GM23248 (cell line): Measurements from ENCODE around the gene PRKCA. TPM values are rescaled to one million over a fixed set of nuclear protein-coding genes. Genes with fewer than 3 reads are reported as not detected.

Experiments
- DNase-seq: peaks from one replicate; pipeline ENCODE4 v3.0.0-alpha.2; 2015
- H2AFZ ChIP-seq: fragments of 200-600 bp; sonication (generic); 2 replicates; pipeline ENCODE4 v1.6.1; 2016; ENCODE audit warnings: antibody characterized with exemption
- H3F3A ChIP-seq: fragments of 200-600 bp; sonication (generic); 2 replicates; pipeline ENCODE4 v1.6.1; 2016; ENCODE audit warnings: mild to moderate bottlenecking, antibody characterized with exemption, mixed run types; ENCODE audit not compliant: insufficient read depth
- H3K27ac ChIP-seq: fragments of 200-600 bp; sonication (generic); 2 replicates; pipeline ENCODE4 v1.5.1; 2016; ENCODE audit warnings: mild to moderate bottlenecking
- H3K27me3 ChIP-seq: fragments of 200-600 bp; sonication (generic); replicated peaks from 2 replicates; pipeline ENCODE4 v1.6.1; 2016; ENCODE audit warnings: mild to moderate bottlenecking; ENCODE audit not compliant: insufficient read depth
- H3K36me3 ChIP-seq: fragments of 200-600 bp; sonication (generic); 2 replicates; pipeline ENCODE4 v1.6.1; 2016; ENCODE audit warnings: low read depth, mild to moderate bottlenecking
- H3K4me1 ChIP-seq: fragments of 200-600 bp; sonication (generic); 2 replicates; pipeline ENCODE4 v1.6.1; 2016; ENCODE audit warnings: mild to moderate bottlenecking; ENCODE audit not compliant: insufficient read depth
- H3K4me2 ChIP-seq: fragments of 200-600 bp; sonication (generic); one replicate; pipeline ENCODE4 v1.6.1; 2016; ENCODE audit warnings: mild to moderate bottlenecking; ENCODE audit not compliant: unreplicated experiment
- H3K4me3 ChIP-seq: fragments of 200-600 bp; sonication (generic); 2 replicates; pipeline ENCODE4 v1.5.1; 2016; ENCODE audit warnings: mild to moderate bottlenecking
- H3K79me2 ChIP-seq: fragments of 200-600 bp; sonication (generic); 2 replicates; pipeline ENCODE4 v1.6.1; 2016; ENCODE audit warnings: mild to moderate bottlenecking; ENCODE audit not compliant: insufficient read depth
- H3K9ac ChIP-seq: fragments of 200-600 bp; sonication (generic); 2 replicates; pipeline ENCODE4 v1.6.1; 2016; ENCODE audit warnings: mild to moderate bottlenecking
- H3K9me2 ChIP-seq: fragments of 200-600 bp; sonication (generic); 2 replicates; pipeline ENCODE4 v1.6.1; 2016; ENCODE audit warnings: mixed run types, mild to moderate bottlenecking, moderate library complexity; ENCODE audit not compliant: insufficient read depth
- H3K9me3 ChIP-seq: fragments of 200-600 bp; sonication (generic); one replicate; pipeline ENCODE4 v1.6.1; 2017; ENCODE audit warnings: low read depth
- H4K20me1 ChIP-seq: fragments of 200-600 bp; sonication (generic); 2 replicates; pipeline ENCODE4 v1.6.0; 2016; ENCODE audit not compliant: insufficient read depth
- EZH2 ChIP-seq: fragments of 200-600 bp; sonication (generic); IDR thresholded peaks from 2 replicates; pipeline ENCODE4 v1.6.1; 2018; ENCODE audit warnings: antibody characterized with exemption, mild to moderate bottlenecking; ENCODE audit not compliant: insufficient read depth, poor library complexity, severe bottlenecking
- EZH2phosphoT487 ChIP-seq: fragments of 200-600 bp; sonication (generic); IDR thresholded peaks from 2 replicates; pipeline ENCODE4 v1.6.1; 2018; ENCODE audit warnings: antibody characterized with exemption, moderate library complexity, mild to moderate bottlenecking, low read depth; ENCODE audit not compliant: insufficient read depth
- WGBS, 2 experiments: methylation state at CpG; one replicate each; pipeline ENCODE4 v1.1.6; 2015 to 2017; ENCODE audit warnings: low lambda C conversion rate in 2 of 2, low coverage in 1 of 2; ENCODE audit errors: missing lambda C conversion rate in 2 of 2; 5-methylcytosine and 5-hydroxymethylcytosine counted together
- in situ Hi-C: fragments of 300-500 bp; cut with MboI; formaldehyde crosslinking; loops from 2 replicates; pipeline ENCODE4 v1.15.0; 2020
- polyA plus RNA-seq: library from polyadenylated mRNA; unstranded; fragments of >200 nt; fragmentation: Nextera tagmentation; extraction: Ambion mirVana; gene quantifications from 2 replicates; pipeline ENCODE4 v1.2.1, GENCODE V29; 2016
- total RNA-seq: library from RNA; depleted of rRNA; stranded (reverse); fragments of >200 nt; shearing (Covaris generic); gene quantifications from 2 replicates; pipeline ENCODE4 v1.2.3, GENCODE V29; 2014

The PRKCA gene
- total and polyA plus RNA-seq, 2 experiments from 2014 or later = 17.3 to 28.5 TPM

DNA sequence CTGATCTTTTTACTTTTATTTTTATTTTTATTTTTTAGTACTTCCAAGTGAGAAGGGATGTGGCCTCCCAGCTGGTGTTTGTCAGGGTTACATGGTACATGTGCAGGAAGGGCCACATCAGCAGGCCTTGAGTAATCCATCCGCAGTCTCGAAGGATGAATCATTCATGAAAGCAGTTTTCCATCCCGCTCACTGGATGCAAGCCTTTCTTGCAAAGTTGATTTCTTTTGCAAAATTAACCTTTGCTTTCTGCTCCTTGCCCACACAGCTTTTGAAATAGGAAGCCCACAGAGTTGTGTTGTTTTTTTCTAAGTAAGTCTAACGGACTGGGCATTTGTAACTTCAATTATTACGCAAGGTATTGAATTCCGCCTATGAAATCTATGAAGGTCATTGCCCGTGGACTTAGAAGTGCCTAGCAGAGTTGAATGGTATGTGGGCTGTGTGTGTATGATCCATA is 157.4 kb downstream of the PRKCA start:
- H3K4me2 ChIP-seq = peak overlapping the region; percentile 71
- peaks cover 84% of the 10 kb centered on the region for H3K79me2 ChIP-seq
- H4K20me1 ChIP-seq = no peaks in the 10 kb centered on the region
- no peaks in the 10 kb centered on the region for H3K9me2 ChIP-seq
- H3K4me3 ChIP-seq = peak overlapping the region; percentile 44
- peaks cover 55% of the 10 kb centered on the region for H3F3A ChIP-seq
- peak overlapping the region; percentile 96 for H3K27ac ChIP-seq
- peak; percentile 99 for DNase-seq
- 0 out of 2 replicates have a peak overlapping the region, but pooled peaks have one; percentile 35 for H2AFZ ChIP-seq
- peaks cover 38% of the 10 kb centered on the region for H3K4me1 ChIP-seq
- H3K9me3 ChIP-seq = no peaks in the 10 kb centered on the region
- H3K27me3 ChIP-seq = no peaks in the 10 kb centered on the region
- in situ Hi-C loops = loop anchor here (25.0 kb wide), 1 partner anchor 227 kb away; no protein-coding TSS in a partner anchor
- peaks cover 6% of the 10 kb centered on the region; the same call in 1 of the 2 replicates for H3K36me3 ChIP-seq
- 2 to 3% methylated on average over 7 of the region's 7 CpGs for WGBS, 2 experiments
- TF ChIP-seq EZH2phosphoT487 (no peak), EZH2 (no peak)
- H3K9ac ChIP-seq = peak overlapping the region; percentile 71

DNA sequence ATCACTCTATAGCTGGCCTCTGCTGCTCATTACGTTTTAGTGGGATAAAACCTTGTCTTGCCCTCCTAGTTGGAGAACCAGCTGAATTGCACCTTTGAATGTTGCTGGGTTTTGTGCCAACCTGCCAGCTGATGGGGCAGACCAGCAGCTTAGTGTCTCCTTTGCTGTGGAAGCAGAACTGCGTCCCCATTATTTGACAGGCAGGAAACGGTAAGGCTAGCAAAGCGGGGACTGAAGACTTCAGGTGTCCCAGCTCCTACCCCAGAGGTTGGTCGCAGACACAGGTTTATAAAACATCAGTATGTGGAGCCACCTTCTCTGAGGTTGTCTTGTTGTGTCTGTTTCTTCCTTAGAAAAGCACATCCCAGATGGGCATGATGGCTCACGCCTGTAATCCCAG is 158.1 kb downstream of the PRKCA start:
- peak overlapping the region; percentile 44; the same call in 1 of the 2 replicates for H3K4me3 ChIP-seq
- no peak for TF ChIP-seq EZH2phosphoT487
- no peak for TF ChIP-seq EZH2
- H3K4me1 ChIP-seq = peaks cover 45% of the 10 kb centered on the region
- H3K9ac ChIP-seq = peak overlapping the region; percentile 71
- no peak for DNase-seq
- peak overlapping the region; percentile 71 for H3K4me2 ChIP-seq
- H3K36me3 ChIP-seq = peaks cover 6% of the 10 kb centered on the region; the same call in 1 of the 2 replicates
- peaks cover 57% of the 10 kb centered on the region for H3F3A ChIP-seq
- in situ Hi-C loops = loop anchor here (25.0 kb wide), 1 partner anchor 227 kb away; no protein-coding TSS in a partner anchor
- H2AFZ ChIP-seq = no peak overlapping the region
- no peaks in the 10 kb centered on the region for H3K27me3 ChIP-seq
- no peaks in the 10 kb centered on the region for H3K9me2 ChIP-seq
- no peaks in the 10 kb centered on the region for H3K9me3 ChIP-seq
- no peaks in the 10 kb centered on the region for H4K20me1 ChIP-seq
- H3K79me2 ChIP-seq = peaks cover 84% of the 10 kb centered on the region
- peak overlapping the region; percentile 96 for H3K27ac ChIP-seq
- WGBS, 2 experiments = 97 to 98% methylated on average over 6 of the region's 6 CpGs

DNA sequence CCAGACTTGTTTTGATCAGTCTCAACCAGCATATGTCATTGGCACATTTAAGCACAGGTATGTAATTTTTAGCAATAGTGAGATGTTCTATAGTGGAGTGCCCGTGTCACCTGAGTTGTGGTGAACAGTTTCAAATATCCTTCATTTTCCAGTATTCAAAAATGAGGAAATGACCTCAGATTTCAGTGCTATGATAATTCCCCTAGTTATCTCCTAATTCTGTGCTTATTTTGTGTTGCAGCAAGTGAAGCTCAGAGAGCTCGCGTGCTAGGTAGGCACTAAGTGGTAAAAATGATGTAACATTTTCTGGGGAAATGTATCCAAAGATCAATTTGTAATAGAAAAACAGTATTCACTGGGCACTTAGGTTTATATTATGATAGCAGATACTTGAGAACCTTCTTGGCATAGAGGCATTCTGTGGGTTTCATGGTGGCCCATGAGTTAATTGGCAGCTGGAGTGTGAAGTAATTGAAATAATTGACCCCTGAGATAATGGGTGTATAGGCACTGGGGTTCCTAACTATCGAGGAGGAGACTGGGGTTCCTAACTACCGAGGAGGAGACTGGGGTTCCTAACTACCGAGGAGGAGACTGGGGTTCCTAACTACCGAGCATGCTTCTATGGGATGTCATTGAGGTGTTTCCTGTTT is 159.1 kb downstream of the PRKCA start:
- Histone ChIP-seq H3K9me3 (no peaks in the 10 kb centered on the region), H3K4me2 (no peak overlapping the region), H3K4me3 (no peak overlapping the region), H3K4me1 (peaks cover 54% of the 10 kb centered on the region), H3K79me2 (peaks cover 84% of the 10 kb centered on the region), H2AFZ (no peak overlapping the region), H3K27me3 (no peaks in the 10 kb centered on the region), H4K20me1 (no peaks in the 10 kb centered on the region), H3K9me2 (no peaks in the 10 kb centered on the region), H3K27ac (peak overlapping the region; percentile 96), H3F3A (peaks cover 64% of the 10 kb centered on the region), H3K9ac (no peak overlapping the region), H3K36me3 (peaks cover 6% of the 10 kb centered on the region; the same call in 1 of the 2 replicates)
- no peak for DNase-seq
- 84 to 85% methylated on average over 7 of the region's 7 CpGs for WGBS, 2 experiments
- no peak for TF ChIP-seq EZH2
- TF ChIP-seq EZH2phosphoT487 = no peak
- in situ Hi-C loops = loop anchor here (25.0 kb wide), 1 partner anchor 226 kb away; no protein-coding TSS in a partner anchor

DNA sequence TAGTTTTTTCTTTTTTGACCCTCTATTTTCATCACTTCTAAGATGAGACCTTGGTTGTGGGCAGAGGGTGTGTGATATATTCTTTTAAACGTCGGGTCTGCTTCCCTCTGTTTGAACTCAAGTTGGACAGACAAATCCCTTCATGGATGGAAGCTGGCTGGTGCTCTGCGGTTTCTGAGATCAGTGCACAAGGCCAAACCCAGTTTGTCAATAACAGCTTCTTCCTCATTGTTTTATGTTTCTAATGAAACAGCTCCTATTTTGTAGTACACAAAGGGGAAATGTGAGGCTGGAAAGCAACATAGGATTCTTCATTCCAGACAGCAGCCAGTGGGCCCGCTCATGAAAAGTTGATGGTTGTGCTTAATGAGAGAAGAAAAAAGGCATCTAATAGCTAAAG is 159.6 kb downstream of the PRKCA start:
- H2AFZ ChIP-seq = no peak overlapping the region
- TF ChIP-seq EZH2phosphoT487 (no peak), EZH2 (no peak)
- 89 to 90% methylated on average over 4 of the region's 4 CpGs for WGBS, 2 experiments
- H4K20me1 ChIP-seq = no peaks in the 10 kb centered on the region
- H3K9ac ChIP-seq = no peak overlapping the region
- H3K9me3 ChIP-seq = no peaks in the 10 kb centered on the region
- peaks cover 79% of the 10 kb centered on the region for H3K79me2 ChIP-seq
- in situ Hi-C loops = loop anchor here (25.0 kb wide), 1 partner anchor 225 kb away; no protein-coding TSS in a partner anchor
- peaks cover 6% of the 10 kb centered on the region; the same call in 1 of the 2 replicates for H3K36me3 ChIP-seq
- H3K9me2 ChIP-seq = no peaks in the 10 kb centered on the region
- H3K4me2 ChIP-seq = no peak overlapping the region
- no peak for DNase-seq
- peak overlapping the region; percentile 96 for H3K27ac ChIP-seq
- peaks cover 68% of the 10 kb centered on the region for H3F3A ChIP-seq
- no peaks in the 10 kb centered on the region for H3K27me3 ChIP-seq
- H3K4me1 ChIP-seq = peaks cover 58% of the 10 kb centered on the region
- no peak overlapping the region for H3K4me3 ChIP-seq
